GM23338 (cell line): ENCODE data around the gene ARID4A. TPM values are rescaled to one million over a fixed set of nuclear protein-coding genes. Genes with fewer than 3 reads are reported as not detected.

ENCODE experiments used
- ATAC-seq: fragments of 200-7000 bp; cut with Tn5 transposase; 3 replicates; pipeline ENCODE4 v1.9.1; 2020
- DNase-seq: peaks from one replicate; pipeline ENCODE4 v3.0.0-alpha.2; 2015; ENCODE audit warnings: low spot score
- H2AFZ ChIP-seq: fragments of 200-600 bp; sonication (generic); 2 replicates; pipeline ENCODE4 v1.8.0; 2016; ENCODE audit warnings: antibody characterized with exemption, mild to moderate bottlenecking, moderate library complexity
- H3F3A ChIP-seq: fragments of 200-600 bp; sonication (generic); replicated peaks from 2 replicates; pipeline ENCODE4 v1.8.0; 2017; ENCODE audit warnings: antibody characterized with exemption, mixed run types, low read depth
- H3K27ac ChIP-seq: fragments of 200-600 bp; sonication (generic); 2 replicates; pipeline ENCODE4 v1.6.1; 2016; ENCODE audit warnings: low read depth
- H3K27me3 ChIP-seq: fragments of 200-600 bp; sonication (generic); 2 replicates; pipeline ENCODE4 v1.8.0; 2016; ENCODE audit warnings: mild to moderate bottlenecking, mixed run types, moderate library complexity; ENCODE audit not compliant: insufficient read depth
- H3K36me3 ChIP-seq: fragments of 200-600 bp; sonication (generic); 2 replicates; pipeline ENCODE4 v1.8.0; 2016; ENCODE audit warnings: mild to moderate bottlenecking; ENCODE audit not compliant: insufficient read depth
- H3K4me1 ChIP-seq: fragments of 200-600 bp; sonication (generic); 2 replicates; pipeline ENCODE4 v1.8.0; 2016; ENCODE audit warnings: mild to moderate bottlenecking, moderate library complexity; ENCODE audit not compliant: insufficient read depth
- H3K4me2 ChIP-seq: fragments of 200-600 bp; sonication (generic); 2 replicates; pipeline ENCODE4 v1.7.1; 2017; ENCODE audit warnings: mixed run types
- H3K4me3 ChIP-seq: fragments of 200-600 bp; sonication (generic); 2 replicates; pipeline ENCODE4 v1.6.1; 2016; ENCODE audit warnings: mixed run types
- H3K79me2 ChIP-seq: fragments of 200-600 bp; sonication (generic); replicated peaks from 2 replicates; pipeline ENCODE4 v1.8.0; 2017; ENCODE audit warnings: mild to moderate bottlenecking; ENCODE audit not compliant: insufficient read depth
- H3K9me2 ChIP-seq: fragments of 200-600 bp; sonication (generic); 2 replicates; pipeline ENCODE4 v1.8.0; 2017; ENCODE audit not compliant: insufficient read depth
- H4K20me1 ChIP-seq: fragments of 200-600 bp; sonication (generic); replicated peaks from 2 replicates; pipeline ENCODE4 v1.8.0; 2017; ENCODE audit warnings: mild to moderate bottlenecking; ENCODE audit not compliant: insufficient read depth
- H3K27ac Mint-ChIP-seq: 2 replicates; pipeline ENCODE4 v1.8.0; 2020; ENCODE audit warnings: inconsistent platforms, mild to moderate bottlenecking, moderate library complexity, mixed read lengths
- H3K27me3 Mint-ChIP-seq: 3 replicates; pipeline ENCODE4 v1.8.0; 2022; ENCODE audit warnings: low read depth, mild to moderate bottlenecking, moderate library complexity, mixed read lengths, inconsistent platforms; ENCODE audit not compliant: insufficient read depth, poor library complexity
- H3K36me3 Mint-ChIP-seq: 3 replicates; pipeline ENCODE4 v1.8.0; 2021; ENCODE audit warnings: low read depth, mild to moderate bottlenecking, inconsistent platforms, moderate library complexity, mixed read lengths
- H3K4me1 Mint-ChIP-seq: 3 replicates; pipeline ENCODE4 v1.8.0; 2020; ENCODE audit warnings: mild to moderate bottlenecking, inconsistent platforms, mixed read lengths
- H3K4me3 Mint-ChIP-seq: 3 replicates; pipeline ENCODE4 v1.8.0; 2021; ENCODE audit warnings: moderate library complexity, mild to moderate bottlenecking, inconsistent platforms, mixed read lengths
- H3K9me3 Mint-ChIP-seq: 3 replicates; pipeline ENCODE4 v1.8.0; 2020; ENCODE audit warnings: moderate library complexity, mild to moderate bottlenecking, inconsistent platforms, mixed read lengths
- CREB1 ChIP-seq: fragments of 250-450 bp; sonication (Bioruptor Pico); IDR thresholded peaks from 2 replicates; pipeline ENCODE4 v1.5.0; 2020; ENCODE audit warnings: low read depth, mild to moderate bottlenecking, moderate library complexity
- ETS1 ChIP-seq: IDR thresholded peaks from 2 replicates; pipeline ENCODE4 v1.6.1; 2016; ENCODE audit warnings: antibody characterized with exemption
- EZH2 ChIP-seq: fragments of 200-600 bp; sonication (generic); IDR thresholded peaks from one replicate; pipeline ENCODE4 v1.8.0; 2017; ENCODE audit warnings: antibody characterized with exemption, mild to moderate bottlenecking, low read depth; ENCODE audit not compliant: unreplicated experiment
- EZH2phosphoT487 ChIP-seq: fragments of 200-600 bp; sonication (generic); IDR thresholded peaks from one replicate; pipeline ENCODE4 v1.8.1; 2018; ENCODE audit warnings: antibody characterized with exemption; ENCODE audit not compliant: unreplicated experiment
- NANOG ChIP-seq: IDR thresholded peaks from 2 replicates; pipeline ENCODE4 v1.6.1; 2016; ENCODE audit warnings: antibody characterized with exemption, borderline replicate concordance
- POLR2AphosphoS5 ChIP-seq: IDR thresholded peaks from 2 replicates; pipeline ENCODE4 v1.6.1; 2016; ENCODE audit warnings: antibody characterized with exemption, low read depth
- REST ChIP-seq: IDR thresholded peaks from one replicate; pipeline ENCODE4 v1.6.1; 2018; ENCODE audit warnings: antibody characterized with exemption; ENCODE audit not compliant: unreplicated experiment
- STAT1 ChIP-seq: IDR thresholded peaks from one replicate; pipeline ENCODE4 v1.6.1; 2016; ENCODE audit warnings: antibody characterized with exemption; ENCODE audit not compliant: unreplicated experiment
- ZNF114 ChIP-seq: fragments of 250-450 bp; sonication (Bioruptor Pico); IDR thresholded peaks from 2 replicates; pipeline ENCODE4 v1.5.0; 2020; ENCODE audit warnings: mild to moderate bottlenecking, moderate library complexity
- ZNF331 ChIP-seq: fragments of 250-450 bp; sonication (Bioruptor Pico); IDR thresholded peaks from 2 replicates; pipeline ENCODE4 v1.5.0; 2020; ENCODE audit warnings: low read depth, mild to moderate bottlenecking, moderate library complexity
- ZNF462 ChIP-seq: fragments of 250-450 bp; sonication (Bioruptor Pico); IDR thresholded peaks from 2 replicates; pipeline ENCODE4 v1.5.0; 2020; ENCODE audit warnings: mild to moderate bottlenecking, moderate library complexity
- polyA plus RNA-seq: library from polyadenylated mRNA; unstranded; fragments of >200 nt; fragmentation: Nextera tagmentation; extraction: Ambion mirVana; gene quantifications from 2 replicates; pipeline ENCODE4 v1.2.1, GENCODE V29; 2016
- total RNA-seq: library from RNA; depleted of rRNA; stranded (reverse); fragments of >200 nt; shearing (Covaris generic); gene quantifications from 2 replicates; pipeline ENCODE4 v1.2.3, GENCODE V29; 2014
- TF ChIP-seq, protein P1 (sequence below), 2 experiments: fragments of 200-600 bp in 1 of 2; sonication (generic) in 1 of 2; conservative IDR thresholded peaks; 2 replicates each; pipeline versions ENCODE4 v1.5.1 to v1.6.1; 2016 to 2017; ENCODE audit warnings: antibody characterized with exemption in 2 of 2, low read depth in 2 of 2, mild to moderate bottlenecking in 2 of 2, moderate library complexity in 1 of 2

ARID4A gene
- total and polyA plus RNA-seq, 2 experiments from 2014 or later: 9.1 to 25.4 TPM

GRCh38 chr14:58288106-58288792 lies 10.1 kb upstream of the ARID4A start:
- H3K4me2 ChIP-seq: no peak overlapping the region
- H3K27ac ChIP-seq: no peak overlapping the region
- no peak for ATAC-seq
- peaks cover 98% of the 10 kb centered on the region for H3K79me2 ChIP-seq
- H3F3A ChIP-seq: 0 out of 2 replicates have a peak, but pooled peaks cover 2% of the 10 kb centered on the region
- Mint-ChIP-seq H3K9me3 (no peaks in the 10 kb centered on the region), H3K4me1 (no peaks in the 10 kb centered on the region), H3K36me3 (peaks cover 75% of the 10 kb centered on the region), H3K27ac (no peak overlapping the region), H3K4me3 (no peak overlapping the region), H3K27me3 (no peaks in the 10 kb centered on the region)
- H3K27me3 ChIP-seq: no peaks in the 10 kb centered on the region
- H3K9me2 ChIP-seq: no peaks in the 10 kb centered on the region
- no peak for DNase-seq
- H4K20me1 ChIP-seq: peaks cover 21% of the 10 kb centered on the region
- TF ChIP-seq ZNF462 (CRISPR knock-in tag) (no peak), CREB1 (CRISPR knock-in tag) (no peak), EZH2phosphoT487 (no peak), ETS1 (no peak), STAT1 (no peak), REST (no peak), POLR2AphosphoS5 (no peak), ZNF331 (CRISPR knock-in tag) (no peak), NANOG (no peak), ZNF114 (CRISPR knock-in tag) (no peak), EZH2 (no peak)
- TF ChIP-seq, protein P1, sequence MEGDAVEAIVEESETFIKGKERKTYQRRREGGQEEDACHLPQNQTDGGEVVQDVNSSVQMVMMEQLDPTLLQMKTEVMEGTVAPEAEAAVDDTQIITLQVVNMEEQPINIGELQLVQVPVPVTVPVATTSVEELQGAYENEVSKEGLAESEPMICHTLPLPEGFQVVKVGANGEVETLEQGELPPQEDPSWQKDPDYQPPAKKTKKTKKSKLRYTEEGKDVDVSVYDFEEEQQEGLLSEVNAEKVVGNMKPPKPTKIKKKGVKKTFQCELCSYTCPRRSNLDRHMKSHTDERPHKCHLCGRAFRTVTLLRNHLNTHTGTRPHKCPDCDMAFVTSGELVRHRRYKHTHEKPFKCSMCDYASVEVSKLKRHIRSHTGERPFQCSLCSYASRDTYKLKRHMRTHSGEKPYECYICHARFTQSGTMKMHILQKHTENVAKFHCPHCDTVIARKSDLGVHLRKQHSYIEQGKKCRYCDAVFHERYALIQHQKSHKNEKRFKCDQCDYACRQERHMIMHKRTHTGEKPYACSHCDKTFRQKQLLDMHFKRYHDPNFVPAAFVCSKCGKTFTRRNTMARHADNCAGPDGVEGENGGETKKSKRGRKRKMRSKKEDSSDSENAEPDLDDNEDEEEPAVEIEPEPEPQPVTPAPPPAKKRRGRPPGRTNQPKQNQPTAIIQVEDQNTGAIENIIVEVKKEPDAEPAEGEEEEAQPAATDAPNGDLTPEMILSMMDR (conservative IDR thresholded peaks at IDR 0.05; ENCODE audit: low read depth in 2 of 2): no peak
- H3K4me3 ChIP-seq: no peak overlapping the region
- no peak overlapping the region for H2AFZ ChIP-seq
- H3K4me1 ChIP-seq: no peaks in the 10 kb centered on the region
- peaks cover 51% of the 10 kb centered on the region for H3K36me3 ChIP-seq
